Smooth muscle cell (in vitro differentiated cells): ENCODE results near the gene MAU2. TPM values are rescaled to one million over a fixed set of nuclear protein-coding genes. Genes with fewer than 3 reads are reported as not detected.
A peak's percentile ranks its signal among the peaks of the same experiment; 100 is the strongest.

Source experiments
- DNase-seq: peaks from one replicate; lab custom pipeline; 2025; ENCODE audit not compliant: unreplicated experiment; lab: John Stamatoyannopoulos, UW
- H2AFZ ChIP-seq: fragments of 200-600 bp; sonication (generic); 2 replicates; pipeline ENCODE4 v1.6.0; 2016; ENCODE audit warnings: antibody characterized with exemption, low read depth, mild to moderate bottlenecking
- H3F3A ChIP-seq: fragments of 200-600 bp; sonication (generic); 2 replicates; pipeline ENCODE4 v1.6.0; 2017; ENCODE audit warnings: antibody characterized with exemption, low read depth
- H3K27ac ChIP-seq: fragments of 200-600 bp; sonication (generic); 2 replicates; pipeline ENCODE4 v1.5.1; 2016; ENCODE audit warnings: low read depth, mild to moderate bottlenecking
- H3K27me3 ChIP-seq: fragments of 200-600 bp; sonication (generic); 2 replicates; pipeline ENCODE4 v1.6.1; 2016; ENCODE audit warnings: low read depth, mild to moderate bottlenecking
- H3K36me3 ChIP-seq: fragments of 200-600 bp; sonication (generic); 2 replicates; pipeline ENCODE4 v1.5.1; 2016; ENCODE audit warnings: low read depth
- H3K4me1 ChIP-seq: fragments of 200-600 bp; sonication (generic); 2 replicates; pipeline ENCODE4 v1.5.1; 2016; ENCODE audit warnings: low read depth
- H3K4me2 ChIP-seq: fragments of 200-600 bp; sonication (generic); 2 replicates; pipeline ENCODE4 v1.6.0; 2016; ENCODE audit warnings: mild to moderate bottlenecking
- H3K4me3 ChIP-seq: fragments of 200-600 bp; sonication (generic); 2 replicates; pipeline ENCODE4 v1.5.1; 2016; ENCODE audit warnings: mild to moderate bottlenecking
- H3K79me2 ChIP-seq: fragments of 200-600 bp; sonication (generic); 2 replicates; pipeline ENCODE4 v1.6.0; 2016; ENCODE audit warnings: low read depth, mild to moderate bottlenecking
- H3K9ac ChIP-seq: fragments of 200-600 bp; sonication (generic); 2 replicates; pipeline ENCODE4 v1.6.0; 2016; ENCODE audit warnings: low read depth
- H3K9me3 ChIP-seq: fragments of 200-600 bp; sonication (generic); replicated peaks from 2 replicates; pipeline ENCODE4 v1.5.1; 2016; ENCODE audit warnings: low read depth
- H4K20me1 ChIP-seq: fragments of 200-600 bp; sonication (generic); 2 replicates; pipeline ENCODE4 v1.6.0; 2016; ENCODE audit warnings: low read depth
- CTCF ChIP-seq: fragments of 200-600 bp; sonication (generic); IDR thresholded peaks from 2 replicates; pipeline ENCODE4 v1.5.1; 2017; ENCODE audit warnings: borderline replicate concordance, mild to moderate bottlenecking, antibody characterized with exemption; ENCODE audit not compliant: insufficient read depth, poor library complexity, severe bottlenecking
- WGBS: methylation state at CpG from one replicate; pipeline ENCODE4 v1.1.7; 2016; ENCODE audit warnings: low lambda C conversion rate; 5-methylcytosine and 5-hydroxymethylcytosine counted together
- polyA plus RNA-seq: library from polyadenylated mRNA; unstranded; fragments of >200 nt; fragmentation: Nextera tagmentation; extraction: Ambion mirVana; gene quantifications from 2 replicates; pipeline ENCODE4 v1.2.1, GENCODE V29; 2016
- total RNA-seq: library from RNA; depleted of rRNA; stranded (reverse); fragments of >200 nt; gene quantifications from 2 replicates; pipeline ENCODE4 v1.2.3, GENCODE V29; 2014

The MAU2 gene
- total and polyA plus RNA-seq, 2 experiments from 2014 or later: 19.9 to 28.0 TPM

GRCh38 chr19:19405971-19406877, 85.6 kb downstream of the MAU2 start:
- DNase-seq: peak; percentile 31
- Histone ChIP-seq H3K9ac (peak overlapping the region; percentile 84), H4K20me1 (peaks cover 49% of the 10 kb centered on the region), H3K79me2 (peaks cover 68% of the 10 kb centered on the region), H3K4me3 (peak overlapping the region; percentile 90), H2AFZ (no peak overlapping the region), H3K4me1 (peaks cover 14% of the 10 kb centered on the region), H3K27ac (peak overlapping the region; percentile 89), H3K4me2 (peak overlapping the region; percentile 91), H3K9me3 (no peaks in the 10 kb centered on the region), H3F3A (peaks cover 27% of the 10 kb centered on the region), H3K36me3 (no peaks in the 10 kb centered on the region), H3K27me3 (no peaks in the 10 kb centered on the region)
- no peak for TF ChIP-seq CTCF
- 1% methylated on average over 40 of the region's 87 CpGs for WGBS

- peak; percentile 8 for DNase-seq
- H3F3A ChIP-seq: peaks cover 27% of the 10 kb centered on the region
- H3K4me1 ChIP-seq: peaks cover 14% of the 10 kb centered on the region
Observed at GRCh38 chr19:19406878-19407632, 86.4 kb downstream of the MAU2 start.

GRCh38 chr19:19407633-19407930, 87.0 kb downstream of the MAU2 start:
- H3K79me2 ChIP-seq: peaks cover 72% of the 10 kb centered on the region
- no peak for DNase-seq
- WGBS: 68% methylated on average over 4 of the region's 4 CpGs
- H3F3A ChIP-seq: peaks cover 27% of the 10 kb centered on the region
- peak overlapping the region; percentile 89 for H3K27ac ChIP-seq
- H3K27me3 ChIP-seq: no peaks in the 10 kb centered on the region
- no peaks in the 10 kb centered on the region for H3K9me3 ChIP-seq
- H3K36me3 ChIP-seq: no peaks in the 10 kb centered on the region
- peaks cover 63% of the 10 kb centered on the region for H4K20me1 ChIP-seq
- no peak overlapping the region for H2AFZ ChIP-seq
- H3K4me3 ChIP-seq: peak overlapping the region; percentile 90
- TF ChIP-seq CTCF: no peak
- peak overlapping the region; percentile 91 for H3K4me2 ChIP-seq
- peaks cover 14% of the 10 kb centered on the region for H3K4me1 ChIP-seq
- H3K9ac ChIP-seq: no peak overlapping the region

More at GRCh38 chr19:19406878-19407632, 86.4 kb downstream of the MAU2 start:
- 34% methylated on average over 12 of the region's 12 CpGs for WGBS
- peak overlapping the region; percentile 89 for H3K27ac ChIP-seq
- no peaks in the 10 kb centered on the region for H3K36me3 ChIP-seq
- H3K27me3 ChIP-seq: no peaks in the 10 kb centered on the region
- peaks cover 57% of the 10 kb centered on the region for H4K20me1 ChIP-seq
- H3K9ac ChIP-seq: peak overlapping the region; percentile 84
- H3K4me2 ChIP-seq: peak overlapping the region; percentile 91
- no peak overlapping the region for H2AFZ ChIP-seq
- no peaks in the 10 kb centered on the region for H3K9me3 ChIP-seq
- H3K79me2 ChIP-seq: peaks cover 68% of the 10 kb centered on the region
- no peak for TF ChIP-seq CTCF
- peak overlapping the region; percentile 90 for H3K4me3 ChIP-seq

Other genes starting within 250 kb of the MAU2 start
- 20.3 and 30.3 TPM in 2 replicates for gene TMEM161A, start 182.4 kb upstream of the MAU2 start, total RNA-seq
- gene TMEM161A, start 182.4 kb upstream of the MAU2 start, polyA plus RNA-seq: 40.6 and 47.8 TPM in 2 replicates
- gene MEF2B, start 150.6 kb upstream of the MAU2 start, total RNA-seq: 0.40 TPM in 1 of 2 replicates, not detected in the other
- gene MEF2B, start 150.6 kb upstream of the MAU2 start, polyA plus RNA-seq: 2.9 and 4.4 TPM in 2 replicates
- 6.6 and 10.0 TPM in 2 replicates for gene BORCS8, start 128.7 kb upstream of the MAU2 start, total RNA-seq
- gene BORCS8, start 128.7 kb upstream of the MAU2 start, polyA plus RNA-seq: 15.7 and 25.9 TPM in 2 replicates
- gene RFXANK, start 128.6 kb upstream of the MAU2 start, total RNA-seq: 47.5 and 59.6 TPM in 2 replicates
- gene RFXANK, start 128.6 kb upstream of the MAU2 start, polyA plus RNA-seq: 93.5 and 94.8 TPM in 2 replicates
- 3.2 and 6.9 TPM in 2 replicates for gene NR2C2AP, start 117.4 kb upstream of the MAU2 start, total RNA-seq
- gene NR2C2AP, start 117.4 kb upstream of the MAU2 start, polyA plus RNA-seq: 10.5 and 14.5 TPM in 2 replicates
- gene NCAN, start 108.9 kb upstream of the MAU2 start, total RNA-seq: 0.09 TPM in 1 of 2 replicates, not detected in the other
- not detected in 2 replicates for gene NCAN, start 108.9 kb upstream of the MAU2 start, polyA plus RNA-seq
- 1.0 and 3.4 TPM in 2 replicates for gene TM6SF2, start 47.5 kb upstream of the MAU2 start, total RNA-seq
- gene TM6SF2, start 47.5 kb upstream of the MAU2 start, polyA plus RNA-seq: 7.9 and 9.4 TPM in 2 replicates
- 19.9 and 28.9 TPM in 2 replicates for gene SUGP1, start 320 bp upstream of the MAU2 start, total RNA-seq
- 47.4 and 54.1 TPM in 2 replicates for gene SUGP1, start 320 bp upstream of the MAU2 start, polyA plus RNA-seq
- gene GATAD2A, start 84.8 kb downstream of the MAU2 start, total RNA-seq: 26.8 and 27.1 TPM in 2 replicates
- gene GATAD2A, start 84.8 kb downstream of the MAU2 start, polyA plus RNA-seq: 27.0 and 38.3 TPM in 2 replicates
- 1.3 and 5.4 TPM in 2 replicates for gene TSSK6, start 194.7 kb downstream of the MAU2 start, total RNA-seq
- 0.31 and 0.49 TPM in 2 replicates for gene TSSK6, start 194.7 kb downstream of the MAU2 start, polyA plus RNA-seq
- gene NDUFA13, start 195.4 kb downstream of the MAU2 start, total RNA-seq: 42.3 and 51.8 TPM in 2 replicates
- 559 and 575 TPM in 2 replicates for gene NDUFA13, start 195.4 kb downstream of the MAU2 start, polyA plus RNA-seq
- gene YJEFN3, start 208.1 kb downstream of the MAU2 start, total RNA-seq: 2.2 TPM in 2 replicates
- gene YJEFN3, start 208.1 kb downstream of the MAU2 start, polyA plus RNA-seq: 5.8 and 11.1 TPM in 2 replicates
- gene CILP2, start 217.4 kb downstream of the MAU2 start, total RNA-seq: 27.2 and 31.0 TPM in 2 replicates
- gene CILP2, start 217.4 kb downstream of the MAU2 start, polyA plus RNA-seq: 62.2 and 95.0 TPM in 2 replicates